GOT3 (cell line): ENCODE measurements around the gene NTN3.
A peak's percentile ranks its signal among the peaks of the same experiment; 100 is the strongest.

Experiments used
- DNase-seq: peaks from one replicate; lab custom pipeline; 2025; ENCODE audit warnings: mixed read lengths; lab: John Stamatoyannopoulos, UW

The NTN3 gene

GRCh38 chr16:2497116-2497630, 26.1 kb downstream of the NTN3 start:
- no peak for DNase-seq

- DNase-seq: no peak
Observed at GRCh38 chr16:2497695-2498484, 26.8 kb downstream of the NTN3 start.

DNA sequence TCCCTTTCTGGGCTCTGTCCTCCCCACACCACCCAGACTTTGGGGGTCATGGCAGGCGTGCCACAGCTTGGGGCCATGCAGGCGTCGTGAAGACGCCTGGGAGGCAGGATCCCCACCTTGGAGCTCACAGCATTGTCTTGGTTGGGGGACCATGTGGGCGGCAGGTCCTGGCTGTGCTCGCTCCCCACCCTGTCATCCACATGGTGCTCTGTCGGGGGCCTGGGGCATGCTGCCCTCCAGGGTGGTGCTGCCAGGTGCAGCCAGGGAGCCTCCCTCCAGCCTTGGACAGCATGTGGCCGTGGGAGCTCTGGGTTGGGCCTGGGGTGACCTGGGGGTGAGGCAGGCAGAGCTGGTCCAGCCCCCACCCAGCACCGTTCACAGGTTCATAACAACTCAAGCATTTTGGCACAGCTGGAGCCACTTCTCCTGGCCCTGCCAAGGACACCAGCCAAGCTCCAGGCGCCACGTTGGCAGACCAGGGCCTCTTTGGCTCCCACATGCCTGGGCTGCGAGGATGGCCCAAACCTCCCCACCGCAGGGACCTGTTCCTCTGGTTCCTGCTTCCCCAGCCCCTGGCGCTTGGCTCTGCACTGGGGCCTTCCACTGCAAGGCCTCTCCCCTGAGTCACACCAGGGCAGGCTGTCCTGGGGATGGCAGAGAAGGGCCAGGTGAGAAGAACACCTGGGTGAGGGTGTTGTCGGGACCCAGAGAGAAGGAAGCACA, 27.6 kb downstream of the NTN3 start:
- DNase-seq: no peak

- no peak for DNase-seq
Observed at GRCh38 chr16:2499454-2499853, 28.4 kb downstream of the NTN3 start.

GRCh38 chr16:2499890-2500429, 28.9 kb downstream of the NTN3 start:
- DNase-seq: no peak

DNA sequence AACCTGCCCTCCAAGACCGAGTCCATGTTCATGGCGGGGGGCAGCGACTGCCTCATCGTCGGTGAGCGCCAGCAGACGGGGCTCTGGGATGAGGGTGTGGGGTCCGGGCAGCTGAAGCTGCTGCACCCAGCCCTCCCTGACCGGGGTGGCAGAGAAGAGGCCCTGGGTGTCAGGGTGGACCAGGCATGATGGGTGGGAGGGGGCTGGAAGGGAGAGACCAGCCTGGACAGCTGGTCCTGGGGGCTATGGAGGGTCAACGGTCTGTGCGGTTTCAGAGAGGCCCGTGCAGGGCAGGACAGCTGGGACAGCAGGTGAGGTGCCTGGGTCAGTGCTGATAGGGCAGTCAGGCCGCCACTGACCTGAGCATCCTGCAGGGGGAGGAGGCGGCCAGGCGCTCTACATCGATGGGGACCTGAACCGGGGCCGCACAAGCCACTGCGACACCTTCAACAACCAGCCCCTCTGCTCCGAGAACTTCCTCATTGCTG, 29.4 kb downstream of the NTN3 start:
- DNase-seq: no peak

- peak; percentile 8 for DNase-seq
Observed at GRCh38 chr16:2500918-2501750, 30.0 kb downstream of the NTN3 start.

DNA sequence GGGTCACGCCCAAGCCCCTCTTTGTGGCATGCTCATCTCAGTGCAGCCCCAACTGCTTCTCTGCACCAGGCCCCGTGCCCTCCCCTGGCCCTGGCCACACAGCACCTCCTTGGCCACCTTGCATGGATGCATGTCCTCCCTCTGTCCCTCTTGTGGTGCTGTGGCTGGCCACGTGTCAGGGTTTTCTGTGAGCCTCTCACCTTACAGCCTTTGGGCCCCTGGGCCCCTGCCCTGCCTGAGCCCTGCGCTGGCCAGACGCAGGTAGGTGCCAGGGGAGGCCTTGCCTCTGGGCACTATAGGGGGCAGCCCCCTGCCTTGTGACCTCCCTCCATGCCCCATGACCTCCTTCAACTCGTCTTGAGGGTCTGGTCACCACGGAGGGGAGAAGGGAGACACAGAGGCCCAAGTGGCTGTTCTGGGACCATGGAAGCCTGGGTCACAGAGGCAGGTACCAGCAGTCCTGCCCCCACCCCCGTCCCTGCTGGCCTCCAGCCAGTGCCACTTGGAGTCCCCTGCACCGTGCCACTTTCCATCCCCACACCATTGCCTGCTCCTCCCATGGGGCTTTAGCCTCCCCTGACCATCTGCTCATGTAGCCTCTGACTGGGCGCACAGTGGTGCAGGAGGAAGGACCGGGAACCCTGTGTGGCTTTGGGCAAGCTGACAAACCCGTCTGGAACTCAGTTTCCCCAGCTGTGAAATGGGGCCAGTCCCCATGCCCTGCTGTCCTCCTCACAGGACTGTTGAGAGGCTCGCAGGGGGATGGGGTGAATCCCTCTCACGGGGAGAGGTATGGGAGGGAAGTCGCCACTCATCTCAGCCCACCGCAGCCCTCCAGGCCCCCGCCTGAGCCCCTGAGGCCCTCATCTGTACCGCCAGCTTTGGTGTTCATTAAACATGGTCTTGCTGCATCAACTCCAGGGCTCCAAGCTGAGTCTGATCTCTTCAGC, 31.1 kb downstream of the NTN3 start:
- no peak for DNase-seq

DNA sequence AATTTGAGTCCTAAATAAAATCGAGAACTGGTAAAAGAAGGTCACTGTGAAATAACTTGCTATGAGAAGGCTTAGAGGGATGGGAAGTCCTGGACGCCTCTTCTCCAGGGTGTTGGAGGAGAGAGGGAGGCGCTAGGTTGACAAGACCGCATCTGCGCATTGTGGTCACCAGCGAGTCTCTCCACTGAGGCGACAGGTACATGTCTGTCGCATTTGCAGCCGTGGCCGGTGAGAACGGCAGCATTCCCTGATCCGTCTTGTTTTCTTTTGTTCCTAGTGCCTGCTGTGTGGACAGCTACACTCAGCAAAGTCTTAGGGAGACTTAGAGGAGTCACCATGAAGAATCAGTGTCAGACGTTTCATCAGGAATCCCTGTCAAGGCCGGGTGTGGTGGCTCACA, 34.6 kb downstream of the NTN3 start:
- no peak for DNase-seq

- DNase-seq: no peak
Observed at GRCh38 chr16:2507052-2507659, 36.1 kb downstream of the NTN3 start.

DNA sequence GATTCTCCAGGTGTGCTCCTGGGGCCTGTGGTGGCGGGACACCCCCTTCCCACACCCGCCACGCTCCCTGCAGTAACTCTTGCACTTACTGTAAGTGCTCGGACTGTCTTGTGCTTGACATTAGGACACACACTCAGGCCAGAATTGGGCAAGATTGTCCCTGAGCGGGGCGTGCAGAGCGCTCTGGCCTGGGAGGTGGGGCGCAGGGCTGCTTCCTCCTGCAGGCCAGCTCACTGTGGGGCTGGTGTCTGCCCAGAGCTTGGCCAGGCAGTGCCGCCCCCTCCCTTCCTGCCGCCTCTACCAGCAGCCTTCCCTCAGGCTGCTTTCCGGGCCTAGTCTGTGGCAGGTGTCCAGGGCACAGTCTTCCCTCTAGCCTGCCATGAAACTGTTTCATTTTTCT, 36.6 kb downstream of the NTN3 start:
- no peak for DNase-seq

- DNase-seq: no peak
Observed at GRCh38 chr16:2508722-2509400, 37.8 kb downstream of the NTN3 start.

- DNase-seq: no peak
Observed at GRCh38 chr16:2511128-2511800, 40.2 kb downstream of the NTN3 start.

- DNase-seq: no peak
Observed at GRCh38 chr16:2511996-2512734, 41.1 kb downstream of the NTN3 start.

GRCh38 chr16:2512735-2513404, 41.8 kb downstream of the NTN3 start:
- no peak for DNase-seq

GRCh38 chr16:2513405-2514332, 42.6 kb downstream of the NTN3 start, which contains the start of gene ATP6V0C:
Gene ATP6V0C (plus strand): TSS chr16:2513952. CDS start chr16:2514104, 152 bp downstream.
- DNase-seq: peak; percentile 69
